Pancreas (tissue), 10 donors: Measurements from ENCODE around the gene EVA1A. TPM values are rescaled to one million over a fixed set of nuclear protein-coding genes. Genes with fewer than 3 reads are reported as not detected.

Source experiments
- ATAC-seq, 4 donors: fragments of 200-7000 bp; cut with Tn5 transposase; one replicate each; pipeline versions ENCODE4 v1.8.0 to v1.9.1; 2020; ENCODE audit warnings: mild to moderate bottlenecking in 4 of 4, moderate library complexity in 4 of 4
- DNase-seq, 6 donors: peaks; one replicate each; pipeline ENCODE4 v3.0.0-alpha.2; 2020
- FAIRE-seq: peaks from 2 replicates; lab custom pipeline; 2012; peaks lifted over from hg19 to GRCh38; lab: Jason Lieb, UNC
- H3K27ac ChIP-seq, 4 donors: fragments of 200-600 bp; sonication (generic); 1 replicate in 3 of 4; 2 replicates in 1 of 4; pipeline versions ENCODE4 v1.5.0 to v1.8.0; 2020
- H3K27me3 ChIP-seq, 4 donors: fragments of 200-600 bp; one replicate each; pipeline ENCODE4 v1.8.0; 2021
- H3K36me3 ChIP-seq, 3 donors: fragments of 200-600 bp; sonication (generic) in 1 of 3; one replicate each; pipeline versions ENCODE4 v1.5.0 to v1.8.0; 2020 to 2021
- H3K4me1 ChIP-seq, 3 donors: fragments of 200-600 bp; one replicate each; pipeline ENCODE4 v1.8.0; 2021
- H3K4me3 ChIP-seq, 4 donors: fragments of 200-600 bp; sonication (generic) in 2 of 4; one replicate each; pipeline versions ENCODE4 v1.5.0 to v1.8.0; 2020 to 2021
- H3K9me3 ChIP-seq, 4 donors: fragments of 200-600 bp; one replicate each; pipeline ENCODE4 v1.8.0; 2021
- CTCF ChIP-seq, 4 donors: fragments of 200-600 bp; sonication (generic) in 3 of 4; IDR thresholded peaks; one replicate each; pipeline versions ENCODE4 v1.5.0 to v1.8.0; 2021; ENCODE audit warnings: antibody characterized with exemption in 4 of 4
- WGBS, 2 donors: extraction: QIAGEN DNeasy Blood & Tissue Kit; methylation state at CpG; one replicate each; pipeline ENCODE4 v1.1.7; 2013; 5-methylcytosine and 5-hydroxymethylcytosine counted together
- intact Hi-C, 3 donors: fragments of 100-400 bp; cut with DNase I; formaldehyde crosslinking; loops; one replicate each; pipeline versions ENCODE4 v1.11.1 to v1.14.2; 2022
- polyA plus RNA-seq, 2 donors: library from polyadenylated mRNA; stranded (reverse); fragments of 200-250 nt; gene quantifications; one replicate each; pipeline ENCODE4 v1.2.3, GENCODE V29; 2013
- total RNA-seq, 6 donors: library from RNA; stranded (reverse); fragmentation: NEBNext Ultra II Directional in 4 of 6; extraction: Animal tissue kit (Norgen Biotek cat#: 25700) in 4 of 6; gene quantifications; one replicate each; pipeline versions ENCODE4 v1.2.1 to v1.2.4, GENCODE V29; 2021 to 2023
- donor health status: healthy with polysubstance abuse.
- donor health status: DM: no; HTN: no; CAD: no; lungs with moderate emphysema.
- donor health status: DM: no; HTN: no; CAD: no.
- donor health status: control.
- donor health status: control.
- donor health status: Bipolar disorder and iron deficiency.
- donor health status: DM: yes; HTN: yes; CAD: no.
- donor health status: DM: no; HTN: no; CAD: no.
- donor health status: DM: no; HTN: no; CAD: no.
- donor health status: DM: yes; HTN: yes; CAD: no.

EVA1A gene
- total and polyA plus RNA-seq, 8 donors: 16.1 to 36.8 (median 22.4) TPM

DNA sequence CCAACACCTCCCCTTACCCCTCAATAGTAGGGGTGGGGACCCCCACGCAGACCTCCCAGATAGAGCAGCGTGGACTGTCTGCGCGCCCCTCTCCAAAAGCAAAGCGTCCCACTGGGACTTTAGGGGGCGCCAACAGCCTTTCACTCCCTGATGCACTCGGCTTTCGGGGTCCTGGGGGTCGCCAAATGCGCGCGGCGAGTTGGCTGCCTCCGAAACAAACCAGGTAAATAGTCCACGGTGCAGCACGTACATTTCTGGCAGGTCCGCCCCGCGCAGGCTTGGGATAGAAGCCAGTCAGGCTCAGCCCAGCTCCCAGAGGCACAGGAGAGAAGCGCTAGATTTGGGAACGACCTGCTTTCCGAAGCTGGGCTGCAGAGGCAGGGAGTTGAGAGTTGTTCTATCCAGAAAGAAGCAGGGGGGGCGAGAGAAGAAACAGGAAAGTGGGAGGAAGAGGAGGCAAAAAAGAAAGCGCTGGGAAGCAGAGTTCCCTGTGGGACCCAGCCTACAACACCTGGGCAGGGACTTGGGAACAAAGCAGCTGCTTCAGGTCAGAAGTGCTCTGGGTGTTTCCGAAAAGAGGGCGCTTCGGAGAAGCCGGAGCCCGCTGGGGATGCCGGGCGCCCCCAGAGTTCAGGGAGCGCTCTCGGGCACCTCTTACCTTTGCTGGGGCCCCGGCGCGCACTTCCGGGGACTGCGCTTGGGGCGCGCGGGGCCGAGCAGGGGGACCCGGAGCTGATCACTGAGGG is 544 bp downstream of the EVA1A start:
- Histone ChIP-seq H3K36me3 (no peaks in the 10 kb centered on the region), H3K4me3 (peak overlapping the region; percentile 64 to 85 (median 80)), H3K4me1 (peaks cover 3 to 36% (median 20%) of the 10 kb centered on the region in 3 donors), H3K9me3 (no peaks in the 10 kb centered on the region), H3K27ac (peak overlapping the region; percentile 98 to 99 (median 98)), H3K27me3 (no peaks in the 10 kb centered on the region)
- DNase-seq (peak; percentile 68 to 85 (median 71)), ATAC-seq (peak; percentile 78 to 80 (median 78)), FAIRE-seq (no peak)
- intact Hi-C loops: no loop called here
- TF ChIP-seq CTCF (IDR thresholded peaks at IDR 0.05): peak in 1 of 4 donors; percentile 26
- 0 to 1% methylated on average over 43 of the region's 43 CpGs for WGBS, 2 donors

DNA sequence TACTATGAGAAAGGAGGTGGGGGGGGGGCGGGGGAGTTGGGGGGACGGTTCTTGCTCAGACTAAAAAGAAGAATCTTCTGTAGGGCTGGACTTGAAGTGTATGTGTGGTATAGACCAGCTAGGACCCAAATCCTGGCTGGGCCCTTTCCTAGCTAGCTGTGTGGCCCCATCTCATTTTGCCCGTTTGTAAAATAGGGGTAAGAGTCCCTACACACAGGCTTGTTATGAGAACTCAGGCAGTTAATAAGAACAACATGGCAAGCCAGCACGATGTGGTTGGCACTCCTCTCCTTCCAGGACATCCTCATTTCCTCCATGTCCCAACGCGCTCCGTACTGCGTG is 1.1 kb downstream of the EVA1A start:
- peak in 3 of 4 donors; percentile 5 to 8 (median 7) for ATAC-seq
- FAIRE-seq: no peak
- intact Hi-C loops: no loop called here
- Histone ChIP-seq H3K27ac (peak overlapping the region; percentile 98 to 99 (median 98)), H3K27me3 (no peaks in the 10 kb centered on the region), H3K4me3 (peak overlapping the region; percentile 64 to 85 (median 80)), H3K9me3 (no peaks in the 10 kb centered on the region), H3K4me1 (peaks cover 3 to 40% (median 20%) of the 10 kb centered on the region in 3 donors), H3K36me3 (no peaks in the 10 kb centered on the region)
- 5 to 9% methylated on average over 7 to 8 of the region's 8 CpGs for WGBS, 2 donors
- DNase-seq: no peak
- TF ChIP-seq CTCF (IDR thresholded peaks at IDR 0.05): no peak

GRCh38 chr2:75558786-75559679 is 1.7 kb downstream of the EVA1A start:
- Histone ChIP-seq H3K9me3 (no peaks in the 10 kb centered on the region), H3K4me1 (peaks cover 3 to 40% (median 20%) of the 10 kb centered on the region in 3 donors), H3K27me3 (no peaks in the 10 kb centered on the region), H3K36me3 (no peaks in the 10 kb centered on the region), H3K4me3 (peak overlapping the region in 2 of 4 donors; percentile 76 to 83), H3K27ac (no peak overlapping the region)
- TF ChIP-seq CTCF (IDR thresholded peaks at IDR 0.05): no peak
- ATAC-seq: no peak
- DNase-seq: no peak
- intact Hi-C loops: no loop called here
- 54 to 63% methylated on average over 9 of the region's 9 CpGs for WGBS, 2 donors
- no peak for FAIRE-seq

DNA sequence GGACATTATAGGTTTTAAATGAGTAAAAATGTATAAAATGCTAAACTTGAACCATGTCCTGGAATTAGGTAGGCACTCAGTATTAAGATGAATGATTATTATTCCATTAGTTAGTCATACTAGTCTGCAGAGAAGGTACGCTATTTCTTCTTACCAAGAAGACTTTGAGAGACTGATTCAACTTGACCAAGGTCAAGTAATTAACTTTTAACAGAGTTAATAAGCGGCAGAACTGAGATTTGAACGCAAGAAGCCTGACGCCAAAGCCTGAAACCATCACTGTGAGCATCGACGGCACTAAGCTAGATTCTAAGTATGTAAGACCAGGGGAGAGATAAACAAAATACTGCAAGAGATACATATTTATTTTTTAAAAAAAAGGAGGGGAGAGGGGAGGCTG is 2.6 kb downstream of the EVA1A start:
- Histone ChIP-seq H3K27ac (no peak overlapping the region), H3K27me3 (no peaks in the 10 kb centered on the region), H3K36me3 (no peaks in the 10 kb centered on the region), H3K9me3 (no peaks in the 10 kb centered on the region), H3K4me1 (peaks cover 3 to 40% (median 20%) of the 10 kb centered on the region in 3 donors), H3K4me3 (peak overlapping the region in 1 of 4 donors; percentile 83)
- intact Hi-C loops: no loop called here
- ATAC-seq (no peak), DNase-seq (no peak), FAIRE-seq (no peak)
- WGBS, 2 donors: 82 to 90% methylated on average over 6 of the region's 6 CpGs
- no peak for TF ChIP-seq CTCF (IDR thresholded peaks at IDR 0.05)
